DMS53 treated with DMSO at 0.1 percent for 48 hours (cell line): ENCODE measurements around the gene PARVA.
A peak's percentile ranks its signal among the peaks of the same experiment; 100 is the strongest.

Source experiments
- DNase-seq: peaks from one replicate; lab custom pipeline; 2025; ENCODE audit not compliant: unreplicated experiment; lab: John Stamatoyannopoulos, UW

The PARVA gene

DNA sequence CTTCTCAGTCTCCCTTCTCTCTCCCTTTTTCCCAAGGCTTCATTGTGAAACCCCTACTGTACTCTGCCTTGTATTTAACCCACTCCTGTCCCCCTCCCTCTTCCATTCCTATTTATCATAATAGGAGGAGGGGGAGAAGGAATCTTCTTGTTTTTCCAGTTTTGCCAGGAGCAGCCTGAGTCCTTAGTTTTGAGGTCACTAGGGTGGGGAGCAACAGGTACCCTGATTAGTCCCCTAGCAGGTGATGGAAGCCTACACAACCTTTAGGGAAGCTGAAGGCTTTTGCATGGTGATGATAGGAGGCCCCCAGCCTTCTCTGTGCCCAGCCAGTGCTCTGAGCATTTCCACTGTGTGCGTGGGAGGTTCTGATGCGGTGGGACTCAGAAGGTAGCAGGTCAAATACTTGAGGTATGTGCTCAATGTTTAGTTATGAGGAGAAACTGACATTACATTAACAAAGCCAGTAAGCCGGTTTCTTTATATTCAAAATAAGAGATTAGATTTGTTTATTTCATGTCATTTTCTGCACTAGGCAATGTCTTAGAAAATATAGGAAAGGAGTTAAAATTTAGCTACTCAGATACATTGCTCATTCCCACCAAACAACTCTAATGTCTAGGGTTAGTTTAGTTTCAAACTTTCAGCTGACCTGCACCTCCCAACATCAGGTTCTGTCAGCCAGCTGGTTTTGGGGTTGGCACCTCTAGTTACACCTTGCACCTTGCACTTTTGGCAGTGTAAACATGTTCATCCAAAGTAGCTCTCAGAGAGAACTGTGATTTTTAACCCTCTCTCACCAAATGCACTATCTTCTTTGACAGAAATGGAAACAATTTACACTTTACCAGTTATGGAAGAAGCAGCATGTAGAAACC lies 26.0 kb downstream of the PARVA start:
- DNase-seq, result no peak

- DNase-seq, result no peak
These were observed 26.6 kb downstream of the PARVA start for GRCh38 chr11:12403997-12404350.

- DNase-seq, result no peak
These were observed 27.1 kb downstream of the PARVA start for GRCh38 chr11:12404436-12404835.

- no peak for DNase-seq
These were observed 30.9 kb downstream of the PARVA start for GRCh38 chr11:12408156-12408770.

DNA sequence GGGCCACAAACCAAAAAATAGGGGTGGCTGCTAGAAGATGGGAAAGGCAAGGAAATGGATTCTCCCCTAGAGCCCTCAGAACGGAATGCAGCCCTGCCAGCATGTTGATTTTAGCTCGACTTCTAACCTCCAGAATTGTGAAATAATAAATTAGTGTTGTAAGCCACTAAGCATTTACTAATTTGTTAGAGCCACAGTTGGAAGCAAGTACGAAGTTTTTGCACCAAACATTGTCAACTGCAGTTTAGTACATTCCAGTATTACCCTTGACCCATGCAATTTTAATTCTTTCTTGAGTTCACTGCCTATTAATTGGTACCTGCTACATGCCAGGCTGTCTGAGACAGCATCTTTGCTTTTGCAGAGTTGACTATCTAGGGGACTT lies 32.2 kb downstream of the PARVA start:
- no peak for DNase-seq

- DNase-seq, result no peak
These were observed 32.8 kb downstream of the PARVA start for GRCh38 chr11:12410006-12410728.

DNA sequence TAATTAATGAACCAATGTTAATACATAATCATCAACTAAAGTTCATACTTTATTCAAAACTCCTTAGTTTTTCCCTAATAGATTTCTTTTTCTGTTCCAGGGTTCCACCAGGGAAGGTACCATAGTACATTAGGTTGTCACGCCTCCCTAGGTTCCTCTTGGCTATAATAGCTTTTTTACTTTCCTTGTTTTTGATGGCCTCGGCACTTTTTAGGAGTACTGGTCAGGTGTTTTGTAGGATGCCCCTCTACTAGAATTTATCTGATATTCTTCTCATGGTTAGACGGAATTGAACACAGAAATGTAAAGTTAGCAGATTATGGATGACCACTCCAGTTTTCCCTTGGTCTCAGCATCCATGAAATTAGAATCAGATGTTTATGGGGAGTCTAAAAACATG lies 34.0 kb downstream of the PARVA start:
- DNase-seq, result no peak

DNA sequence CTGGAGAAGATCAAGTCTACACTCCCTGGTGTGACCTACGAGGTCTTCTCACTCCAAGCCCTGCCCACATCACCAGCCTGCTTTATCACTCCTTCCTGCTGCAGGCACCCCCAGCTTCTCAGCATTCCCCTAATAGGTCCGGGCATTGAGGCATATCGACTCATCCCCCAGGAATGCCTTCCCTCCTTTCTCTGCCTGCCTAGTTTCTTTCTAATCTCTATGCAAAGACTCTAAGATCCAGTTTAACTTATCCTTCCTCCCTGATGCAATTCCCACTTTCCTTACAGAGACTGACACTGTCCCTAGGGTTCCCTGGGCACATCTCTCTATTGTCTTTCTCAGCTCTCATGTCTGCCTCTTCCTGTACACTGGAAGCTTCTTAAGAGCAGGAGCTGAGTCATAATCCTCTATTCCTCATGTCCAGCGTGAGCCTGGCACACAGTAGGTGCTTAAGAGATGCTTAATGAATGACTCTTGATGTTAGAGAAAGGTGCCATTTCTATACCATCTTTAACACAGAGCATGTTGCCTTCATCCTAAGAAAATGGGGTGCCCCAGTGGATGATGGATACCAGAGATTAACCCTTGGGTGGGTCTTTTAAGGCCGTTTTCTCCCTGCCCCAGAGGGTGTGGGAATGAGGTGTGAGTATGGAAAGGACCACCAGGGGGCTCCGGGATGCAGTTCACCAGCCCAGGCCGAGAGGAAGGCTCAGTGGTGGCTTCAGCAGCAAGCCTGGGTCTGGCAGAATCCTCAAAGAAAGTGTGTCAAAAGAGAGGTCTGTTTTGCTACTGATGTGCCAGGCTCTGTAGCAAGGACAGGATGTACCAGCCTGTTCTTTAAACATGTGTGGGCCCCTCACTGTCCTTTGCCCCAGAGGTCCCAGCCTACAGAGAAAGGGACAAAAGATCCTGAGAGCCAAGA lies 34.7 kb downstream of the PARVA start:
- peak; percentile 1 for DNase-seq

GRCh38 chr11:12413141-12414052 lies 36.0 kb downstream of the PARVA start:
- DNase-seq, result no peak

DNA sequence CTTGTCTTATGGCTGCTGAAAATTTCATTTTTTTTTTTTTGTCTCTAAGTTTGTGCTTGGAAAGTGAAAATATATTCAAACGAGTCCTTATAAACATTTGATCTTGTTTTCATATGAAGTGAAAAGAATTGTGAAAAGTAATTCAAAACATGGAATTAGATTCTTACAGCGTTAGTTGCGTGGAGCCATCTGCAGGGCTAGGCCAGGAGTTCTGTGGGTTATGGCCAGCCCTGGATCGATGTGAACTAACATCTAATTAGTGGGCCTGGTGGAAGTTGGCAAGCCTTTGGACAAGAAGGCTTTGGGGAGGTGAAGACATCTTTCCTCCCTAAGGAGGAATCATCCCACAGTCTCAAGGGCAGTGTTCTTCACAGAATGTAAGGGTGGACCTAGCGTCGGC lies 37.2 kb downstream of the PARVA start:
- no peak for DNase-seq

GRCh38 chr11:12415342-12415966 lies 38.1 kb downstream of the PARVA start:
- DNase-seq, result no peak

DNA sequence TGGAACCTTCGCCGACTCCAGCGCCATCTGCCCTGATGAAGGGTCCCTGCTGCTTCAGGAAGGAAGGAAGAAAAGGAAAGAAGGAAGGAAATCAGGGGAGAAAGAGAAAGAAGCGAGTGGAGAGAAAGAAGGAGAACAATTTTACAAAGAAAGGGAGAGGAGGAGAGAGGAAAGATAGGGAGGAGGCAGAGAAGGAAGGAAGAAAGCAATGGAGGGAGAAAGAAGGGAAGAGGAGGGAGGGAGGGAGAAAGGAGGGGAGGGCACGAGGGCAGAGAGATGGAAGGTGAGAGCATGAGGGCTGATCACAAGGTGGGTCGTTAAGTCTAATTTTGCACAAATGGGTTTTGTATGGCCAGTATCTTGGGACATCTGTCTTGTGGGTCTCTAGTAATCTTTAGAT lies 39.2 kb downstream of the PARVA start:
- DNase-seq, result no peak

GRCh38 chr11:12417691-12418611 lies 40.6 kb downstream of the PARVA start:
- DNase-seq, result no peak

GRCh38 chr11:12420040-12420439 lies 42.7 kb downstream of the PARVA start:
- DNase-seq, result no peak

DNA sequence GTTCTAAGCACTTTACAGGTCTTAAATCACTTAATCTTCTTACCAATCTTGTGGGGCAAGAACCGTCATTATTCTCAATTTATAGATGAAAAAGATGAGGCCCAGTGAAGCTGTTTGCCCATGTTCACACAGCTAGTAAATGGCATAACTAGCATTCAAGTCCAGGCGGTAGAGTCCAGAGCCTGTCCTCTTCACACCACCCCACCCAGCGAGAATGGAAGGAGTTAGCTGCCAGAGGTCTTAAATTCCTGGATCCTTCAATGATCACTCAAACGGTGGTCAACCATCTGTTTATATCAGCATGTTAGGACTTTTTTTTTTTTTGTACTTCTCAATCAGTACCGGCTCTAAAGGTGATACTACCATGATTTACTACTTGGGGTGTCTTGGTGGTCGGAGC lies 43.3 kb downstream of the PARVA start:
- DNase-seq, result no peak

DNA sequence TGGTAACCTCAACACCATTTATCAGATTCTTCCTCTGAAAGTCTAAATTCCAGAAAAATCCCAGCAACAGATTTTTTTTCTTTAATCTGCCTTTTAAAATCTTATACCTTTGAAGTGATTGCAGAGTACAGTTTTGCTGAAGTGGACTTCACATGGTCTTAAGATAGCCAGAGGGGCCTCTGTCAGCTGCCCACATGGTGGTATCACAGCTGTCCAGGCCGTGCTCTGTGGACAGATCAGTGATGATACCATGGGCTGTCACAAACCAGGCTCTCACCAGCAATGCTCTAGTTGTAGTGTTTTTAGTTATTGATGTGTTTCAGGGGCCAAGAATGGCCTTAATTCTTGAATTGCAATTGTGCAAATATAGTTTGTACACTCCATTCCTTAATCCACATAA lies 44.0 kb downstream of the PARVA start:
- no peak for DNase-seq

DNA sequence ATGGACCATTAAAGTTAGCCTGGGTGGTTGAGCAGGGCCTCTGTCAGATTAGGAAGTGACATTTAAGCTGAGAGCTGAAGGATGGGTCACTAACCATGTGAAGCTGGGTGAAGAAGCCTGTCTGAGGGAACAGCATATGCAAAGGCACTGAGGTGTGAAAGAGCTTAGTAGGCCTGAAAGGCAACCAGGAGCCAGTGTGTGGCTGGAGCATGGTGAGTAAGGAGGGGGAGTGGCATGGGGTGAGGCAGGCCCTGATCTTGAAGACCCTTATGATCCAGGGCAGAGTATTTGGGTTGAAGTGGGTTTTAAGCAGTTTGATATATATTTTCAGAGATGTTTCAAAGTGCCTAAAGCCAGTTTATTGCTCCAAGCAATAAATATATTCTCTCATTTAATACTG lies 48.8 kb downstream of the PARVA start:
- DNase-seq, result no peak

- DNase-seq, result no peak
These were observed 51.8 kb downstream of the PARVA start for GRCh38 chr11:12429155-12429554.

- DNase-seq, result no peak
These were observed 53.0 kb downstream of the PARVA start for GRCh38 chr11:12430351-12430750.
